H1 (cell line): ENCODE measurements around the gene PAWR. TPM values are rescaled to one million over a fixed set of nuclear protein-coding genes. Genes with fewer than 3 reads are reported as not detected.

ENCODE experiments used
- CTCF ChIA-PET: fragments of 300-600 bp; sonication (Branson Sonifier 250); formaldehyde crosslinking; loops from one replicate; lab custom pipeline; 2021; ENCODE audit not compliant: partially characterized antibody; lab: Charles Lee
- POLR2A ChIA-PET: fragments of 300-600 bp; sonication (Branson Sonifier 250); formaldehyde crosslinking; loops from one replicate; lab custom pipeline; 2021; ENCODE audit warnings: inconsistent platforms; ENCODE audit not compliant: partially characterized antibody; lab: Charles Lee
- DNase-seq, 2 experiments: peaks; one replicate each; pipeline versions ENCODE4 v3.0.0 to v3.0.0-alpha.2; 2010 to 2022; ENCODE audit warnings: low spot score in 2 of 2, low read depth in 1 of 2, mixed read lengths in 1 of 2
- FAIRE-seq: peaks from 2 replicates; lab custom pipeline; 2011; peaks lifted over from hg19 to GRCh38; lab: Jason Lieb, UNC
- H2AFZ ChIP-seq: 2 replicates; pipeline ENCODE4 v1.8.1; 2012; ENCODE audit warnings: low read length, inconsistent platforms
- H2AK5ac ChIP-seq: 2 replicates; pipeline ENCODE4 v1.6.1; 2013; ENCODE audit warnings: low read depth, low read length
- H2BK120ac ChIP-seq: replicated peaks from 2 replicates; pipeline ENCODE3; 2013; ENCODE audit warnings: low read depth, low read length, inconsistent platforms
- H2BK12ac ChIP-seq: 2 replicates; pipeline ENCODE4 v1.6.1; 2013; ENCODE audit warnings: low read depth, low read length
- H2BK15ac ChIP-seq: 2 replicates; pipeline ENCODE4 v1.6.1; 2013; ENCODE audit warnings: low read length
- H2BK20ac ChIP-seq: 2 replicates; pipeline ENCODE4 v1.6.1; 2013; ENCODE audit warnings: low read length
- H2BK5ac ChIP-seq: 2 replicates; pipeline ENCODE4 v1.6.1; 2013; ENCODE audit warnings: low read depth, low read length
- H3K14ac ChIP-seq: 2 replicates; pipeline ENCODE4 v1.6.1; 2013; ENCODE audit warnings: inconsistent platforms; ENCODE audit not compliant: insufficient read length
- H3K18ac ChIP-seq: 2 replicates; pipeline ENCODE4 v1.6.1; 2013; ENCODE audit warnings: low read length; ENCODE audit errors: extremely low read depth
- H3K23ac ChIP-seq: 2 replicates; pipeline ENCODE4 v1.6.1; 2013; ENCODE audit warnings: inconsistent platforms; ENCODE audit not compliant: insufficient read length
- H3K23me2 ChIP-seq: 2 replicates; pipeline ENCODE4 v1.6.1; 2013; ENCODE audit warnings: low read depth, low read length
- H3K27ac ChIP-seq: 2 replicates; pipeline ENCODE4 v1.6.1; 2011; ENCODE audit warnings: low read depth, low read length, inconsistent platforms
- H3K27me3 ChIP-seq, 4 experiments: replicated peaks in 1 of 4; 1 replicate in 1 of 4; 2 replicates in 3 of 4; pipeline versions ENCODE4 v1.6.1 to v1.8.1; 2011 to 2013; ENCODE audit warnings: low read length in 3 of 4, mild to moderate bottlenecking in 3 of 4, inconsistent platforms in 2 of 4, mixed read lengths in 2 of 4, moderate library complexity in 1 of 4; ENCODE audit not compliant: control insufficient read depth in 3 of 4, insufficient read depth in 3 of 4; ENCODE audit errors: extremely low read depth in 1 of 4
- H3K36me3 ChIP-seq, 4 experiments: 2 replicates each; pipeline versions ENCODE4 v1.6.1 to v1.8.1; 2011 to 2013; ENCODE audit warnings: mild to moderate bottlenecking in 4 of 4, low read length in 3 of 4, moderate library complexity in 2 of 4, control low read depth in 1 of 4, inconsistent platforms in 1 of 4; ENCODE audit not compliant: insufficient read depth in 4 of 4, control insufficient read depth in 2 of 4
- H3K4ac ChIP-seq: replicated peaks from 2 replicates; pipeline ENCODE3; 2013; ENCODE audit warnings: low read length, low read depth, mixed read lengths, inconsistent platforms; ENCODE audit not compliant: insufficient read length
- H3K4me1 ChIP-seq, 4 experiments: replicated peaks in 1 of 4; 1 replicate in 1 of 4; 2 replicates in 3 of 4; pipeline versions ENCODE4 v1.6.1 to v1.8.1; 2011 to 2013; ENCODE audit warnings: low read length in 3 of 4, inconsistent platforms in 2 of 4, mixed read lengths in 1 of 4; ENCODE audit not compliant: insufficient read depth in 4 of 4, control insufficient read depth in 3 of 4
- H3K4me2 ChIP-seq, 2 experiments: 2 replicates each; pipeline versions ENCODE4 v1.6.1 to v1.8.1; 2011 to 2013; ENCODE audit warnings: low read depth in 2 of 2, low read length in 2 of 2, control low read depth in 1 of 2, inconsistent platforms in 1 of 2, mild to moderate bottlenecking in 1 of 2; ENCODE audit not compliant: insufficient read depth in 1 of 2
- H3K4me3 ChIP-seq, 4 experiments: fragments of 200-600, 300-600 bp in 1 of 4; sonication (generic), shearing (Covaris generic), sonication (Bioruptor Twin) in 1 of 4; 2 replicates each; pipeline versions ENCODE4 v1.5.1 to v1.8.1; 2011 to 2016; ENCODE audit warnings: low read length in 4 of 4, low read depth in 3 of 4, control low read depth in 2 of 4, inconsistent platforms in 2 of 4, mild to moderate bottlenecking in 2 of 4, mixed read lengths in 1 of 4, moderate library complexity in 1 of 4; ENCODE audit not compliant: insufficient read depth in 2 of 4; ENCODE audit errors: extremely low read depth in 1 of 4
- H3K56ac ChIP-seq: replicated peaks from 2 replicates; pipeline ENCODE3; 2013; ENCODE audit warnings: low read depth, mild to moderate bottlenecking, mixed read lengths, low read length, inconsistent platforms; ENCODE audit not compliant: insufficient read length
- H3K79me1 ChIP-seq: 2 replicates; pipeline ENCODE4 v1.6.1; 2013; ENCODE audit warnings: low read depth, low read length, control low read depth
- H3K79me2 ChIP-seq, 2 experiments: 2 replicates each; pipeline versions ENCODE4 v1.6.1 to v1.8.1; 2012 to 2013; ENCODE audit warnings: low read length in 2 of 2, mild to moderate bottlenecking in 2 of 2, inconsistent platforms in 1 of 2; ENCODE audit not compliant: insufficient read depth in 2 of 2, control insufficient read depth in 1 of 2
- H3K9ac ChIP-seq, 4 experiments: replicated peaks in 1 of 4; 1 replicate in 1 of 4; 2 replicates in 3 of 4; pipeline versions ENCODE4 v1.6.1 to v1.8.1; 2011 to 2013; ENCODE audit warnings: low read depth in 3 of 4, low read length in 3 of 4, control low read depth in 2 of 4, mild to moderate bottlenecking in 2 of 4, moderate library complexity in 2 of 4, inconsistent platforms in 1 of 4; ENCODE audit errors: extremely low read depth in 1 of 4
- H3K9me3 ChIP-seq, 2 experiments: 2 replicates each; pipeline versions ENCODE4 v1.6.1 to v1.8.1; 2012 to 2013; ENCODE audit warnings: mild to moderate bottlenecking in 2 of 2, moderate library complexity in 2 of 2, control low read depth in 1 of 2, inconsistent platforms in 1 of 2, low read depth in 1 of 2, low read length in 1 of 2, mixed read lengths in 1 of 2; ENCODE audit not compliant: insufficient read depth in 2 of 2
- H4K20me1 ChIP-seq, 2 experiments: replicated peaks in 1 of 2; 2 replicates each; pipeline versions ENCODE3 to v1.8.1; 2011 to 2013; ENCODE audit warnings: inconsistent platforms in 2 of 2, low read length in 2 of 2, mild to moderate bottlenecking in 1 of 2; ENCODE audit not compliant: insufficient read depth in 2 of 2, control insufficient read depth in 1 of 2
- H4K5ac ChIP-seq: 2 replicates; pipeline ENCODE4 v1.6.1; 2013; ENCODE audit warnings: low read length, low read depth, mixed read lengths, inconsistent platforms; ENCODE audit not compliant: insufficient read length
- H4K8ac ChIP-seq: 2 replicates; pipeline ENCODE4 v1.8.0; 2013; ENCODE audit warnings: mild to moderate bottlenecking, moderate library complexity, low read length, inconsistent platforms; ENCODE audit not compliant: insufficient read depth; ENCODE audit errors: extremely low read depth
- H4K91ac ChIP-seq: replicated peaks from 2 replicates; pipeline ENCODE3; 2013; ENCODE audit warnings: low read length, mixed read lengths, inconsistent platforms; ENCODE audit not compliant: insufficient read length
- BACH1 ChIP-seq: IDR thresholded peaks from 2 replicates; pipeline ENCODE4 v1.6.1; 2012; ENCODE audit warnings: low read length, improper control_type of control experiment
- CTBP2 ChIP-seq: IDR thresholded peaks from 2 replicates; pipeline ENCODE4 v1.7.0; 2011; ENCODE audit warnings: borderline replicate concordance, mild to moderate bottlenecking, moderate library complexity, mixed read lengths, low read length; ENCODE audit not compliant: insufficient read depth, insufficient read length
- FOSL1 ChIP-seq: IDR thresholded peaks from 2 replicates; pipeline ENCODE4 v1.6.1; 2011; ENCODE audit warnings: mild to moderate bottlenecking, low read depth, low read length, moderate library complexity; ENCODE audit not compliant: insufficient read depth
- GTF2F1 ChIP-seq: IDR thresholded peaks from 2 replicates; pipeline ENCODE4 v1.6.1; 2012; ENCODE audit warnings: low read depth, low read length, improper control_type of control experiment, borderline replicate concordance
- JUN ChIP-seq: IDR thresholded peaks from 2 replicates; pipeline ENCODE4 v1.6.1; 2011; ENCODE audit warnings: low read depth, mild to moderate bottlenecking, improper control_type of control experiment, low read length
- KDM5A ChIP-seq: fragments of 200-600 bp; IDR thresholded peaks from 2 replicates; pipeline ENCODE4 v1.7.1; 2012; ENCODE audit warnings: mild to moderate bottlenecking, low read length, inconsistent platforms, mixed read lengths
- RFX5 ChIP-seq: IDR thresholded peaks from 2 replicates; pipeline ENCODE4 v1.6.1; 2011; ENCODE audit warnings: low read depth, low read length, improper control_type of control experiment, borderline replicate concordance
- RXRA ChIP-seq: IDR thresholded peaks from 2 replicates; pipeline ENCODE4 v1.6.1; 2011; ENCODE audit warnings: low read depth, mild to moderate bottlenecking, low read length, moderate library complexity; ENCODE audit not compliant: insufficient read depth
- SP1 ChIP-seq: IDR thresholded peaks from 2 replicates; pipeline ENCODE4 v1.6.1; 2011; ENCODE audit warnings: low read depth, low read length
- SP4 ChIP-seq: IDR thresholded peaks from 2 replicates; pipeline ENCODE4 v1.6.1; 2012; ENCODE audit warnings: low read length, inconsistent platforms
- TBP ChIP-seq: IDR thresholded peaks from 2 replicates; pipeline ENCODE4 v1.6.1; 2011; ENCODE audit warnings: low read depth, low read length, improper control_type of control experiment
- WGBS, 2 experiments: shearing (Covaris generic) in 1 of 2; methylation state at CpG; one replicate each; pipeline versions ENCODE4 v1.1.6 to v1.1.7; 2013 to 2015; ENCODE audit warnings: low lambda C conversion rate in 2 of 2, mixed read lengths in 2 of 2, inconsistent platforms in 1 of 2, low coverage in 1 of 2, missing lambda C conversion rate in 1 of 2; ENCODE audit not compliant: insufficient replicate concordance in 2 of 2, insufficient coverage in 1 of 2, insufficient read length in 1 of 2; ENCODE audit errors: extremely low coverage in 1 of 2, missing lambda C conversion rate in 1 of 2; 5-methylcytosine and 5-hydroxymethylcytosine counted together
- polyA plus RNA-seq, 7 experiments: library from polyadenylated mRNA; depleted of rRNA in 3 of 7; stranded (reverse) in 5 of 7; unstranded in 2 of 7; fragments of >200 nt in 5 of 7; fragments of 200-250 nt in 2 of 7; gene quantifications; 1 replicate in 5 of 7; 2 replicates in 1 of 7; 4 replicates in 1 of 7; pipeline versions ENCODE4 v1.2.1 to v1.2.3, GENCODE V29; 2011 to 2013; ENCODE audit warnings: missing spikeins in 2 of 7, mixed read lengths in 2 of 7
- total RNA-seq: library from RNA; stranded (reverse); fragmentation: NEBNext Ultra II Directional; extraction: Animal tissue kit (Norgen Biotek cat#: 25700); gene quantifications from 2 replicates; pipeline ENCODE4 v1.2.1, GENCODE V29; 2021

Gene PAWR
- total and polyA plus RNA-seq, 2 of the 8 experiments (the other 6 are each of a cell fraction or from before 2014, with no cell fraction given), result 28.3 to 327 TPM

DNA sequence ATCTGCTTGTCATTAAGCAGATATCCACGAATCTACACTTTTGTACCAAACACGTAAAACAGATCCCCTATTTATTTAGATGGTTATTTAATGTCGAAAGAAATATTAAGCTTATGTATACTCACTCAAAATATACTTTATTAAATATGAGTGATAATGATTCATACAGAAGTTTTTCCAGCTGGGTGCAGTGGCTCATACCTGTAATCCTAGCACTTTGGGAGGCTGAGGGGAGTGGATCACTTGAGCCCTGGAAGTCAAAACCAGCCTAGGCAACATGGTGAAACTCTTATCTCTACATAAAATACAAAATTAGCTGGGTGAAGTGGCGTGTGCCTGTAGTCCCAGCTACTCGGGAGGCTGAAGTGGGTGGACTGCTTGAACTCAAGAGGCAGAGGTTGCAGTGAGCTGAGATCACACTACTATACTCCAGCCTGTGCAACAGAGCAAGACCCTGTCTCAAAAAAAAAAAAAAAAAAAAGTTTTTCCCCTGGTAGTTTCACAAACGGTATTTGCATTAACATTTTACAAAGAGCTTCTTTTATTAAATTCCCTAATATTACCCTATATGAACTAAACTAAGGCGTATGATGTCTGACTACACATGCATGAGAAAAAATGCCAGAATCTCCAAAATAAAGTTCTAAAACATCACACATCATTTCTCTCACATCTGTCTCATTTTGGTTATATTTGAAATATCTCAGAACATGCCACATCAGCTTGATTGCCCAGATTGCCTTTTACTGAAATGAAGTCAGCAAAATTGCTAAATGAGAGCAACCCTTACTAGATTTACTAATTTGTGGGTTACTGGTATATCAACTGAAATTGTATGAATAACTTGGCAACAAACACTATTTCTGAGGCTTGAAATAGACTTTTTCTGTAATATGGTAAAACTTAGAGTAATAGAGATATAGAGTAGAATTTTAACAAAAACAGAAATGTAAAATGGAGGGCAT is 74.9 kb downstream of the PAWR start:
- FAIRE-seq, result no peak

More for the DNA sequence above, 74.9 kb downstream of the PAWR start:
- H3K23me2 ChIP-seq, result no peaks in the 10 kb centered on the region
- no peak overlapping the region for H4K8ac ChIP-seq
- H3K4ac ChIP-seq, result no peak overlapping the region
- H3K23ac ChIP-seq, result no peak overlapping the region
- CTCF ChIA-PET, result interaction anchor here (0.6 to 0.8 kb wide), 2 partner anchors 12 to 91 kb away, joined by 3 to 4 read pairs; no protein-coding TSS in a partner anchor
- no peak overlapping the region for H4K91ac ChIP-seq
- H3K4me1 ChIP-seq, result peaks cover 0 to 2% (median under 1%) of the 10 kb centered on the region in 4 experiments; a peak in 1 of 7 replicates
- WGBS, 2 experiments, result 90% methylated on average over 7 of the region's 7 CpGs; no CpG with 5 or more reads in 1 of the 2 experiments
- H2BK120ac ChIP-seq, result no peak overlapping the region
- peaks cover 5% of the 10 kb centered on the region for H3K79me1 ChIP-seq
- no peak overlapping the region for H3K18ac ChIP-seq
- H2AFZ ChIP-seq, result no peak overlapping the region
- H2BK20ac ChIP-seq, result no peak overlapping the region
- no peak overlapping the region for H2BK15ac ChIP-seq
- H3K14ac ChIP-seq, result no peak overlapping the region
- no peak overlapping the region for H3K4me2 ChIP-seq
- peaks cover 5 to 8% of the 10 kb centered on the region in 2 experiments for H4K20me1 ChIP-seq
- no peak overlapping the region for H4K5ac ChIP-seq
- no peak overlapping the region for H3K4me3 ChIP-seq
- H2BK5ac ChIP-seq, result no peak overlapping the region
- no peak for DNase-seq
- H3K56ac ChIP-seq, result no peak overlapping the region
- no peaks in the 10 kb centered on the region for H3K9me3 ChIP-seq
- no peak overlapping the region for H3K27ac ChIP-seq
- no peaks in the 10 kb centered on the region for H3K27me3 ChIP-seq
- H3K9ac ChIP-seq, result no peak overlapping the region
- H3K36me3 ChIP-seq, result peaks cover 5 to 39% (median 18%) of the 10 kb centered on the region in 4 experiments
- no peak for TF ChIP-seq GTF2F1
- no peak for TF ChIP-seq KDM5A
- TF ChIP-seq RXRA, result no peak
- TF ChIP-seq TBP, result no peak
- no peak for TF ChIP-seq SP1
- no peak for TF ChIP-seq CTBP2
- no peak for TF ChIP-seq BACH1
- TF ChIP-seq JUN, result no peak
- no peak for TF ChIP-seq SP4
- no peak for TF ChIP-seq FOSL1
- no peak for TF ChIP-seq RFX5
- TF ChIP-seq, all 59 proteins: peak for 0
- Histone ChIP-seq H2BK12ac (no peak overlapping the region), H3K79me2 (peaks cover 0 to 87% of the 10 kb centered on the region in 2 experiments; a peak in 3 of 4 replicates), H2AK5ac (no peak overlapping the region)
- POLR2A ChIA-PET, result interaction anchor here (0.6 to 1.7 kb wide), 6 partner anchors 12 to 131 kb away, joined by 3 to 6 read pairs (median 3); no protein-coding TSS in a partner anchor
